GM19193 (cell line): ENCODE data around the gene BCS1L.
A peak's percentile ranks its signal among the peaks of the same experiment; 100 is the strongest.

Experiments
- POLR2A ChIP-seq: IDR thresholded peaks from 4 replicates; pipeline ENCODE4 v1.6.1; 2011; ENCODE audit not compliant: insufficient read depth, insufficient read length; ENCODE audit errors: extremely low read depth

Gene BCS1L

GRCh38 chr2:218648088-218648786, 11.2 kb upstream of the BCS1L start:
- no peak for TF ChIP-seq POLR2A

- TF ChIP-seq POLR2A = no peak
Observed at GRCh38 chr2:218648787-218649100, 10.7 kb upstream of the BCS1L start.

DNA sequence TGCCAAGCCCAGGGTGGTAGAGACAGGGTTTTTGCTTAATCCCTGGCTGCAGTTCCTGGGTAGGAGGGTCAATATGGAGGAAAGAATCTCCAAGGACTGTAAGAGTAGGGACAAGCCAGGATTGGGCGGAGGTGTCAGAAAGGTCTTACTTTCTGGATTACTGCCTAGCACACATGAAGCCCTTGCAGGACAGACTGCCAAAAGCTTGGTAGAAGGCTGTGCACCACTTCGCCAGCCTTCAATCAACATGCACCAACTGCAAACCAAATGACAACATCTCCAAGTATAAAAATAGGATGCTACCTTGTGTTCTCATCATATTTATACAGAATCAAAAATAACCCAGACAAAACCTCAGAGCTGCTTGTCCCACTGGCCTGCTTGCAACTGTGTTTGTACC, 3.7 kb upstream of the BCS1L start:
- no peak for TF ChIP-seq POLR2A

DNA sequence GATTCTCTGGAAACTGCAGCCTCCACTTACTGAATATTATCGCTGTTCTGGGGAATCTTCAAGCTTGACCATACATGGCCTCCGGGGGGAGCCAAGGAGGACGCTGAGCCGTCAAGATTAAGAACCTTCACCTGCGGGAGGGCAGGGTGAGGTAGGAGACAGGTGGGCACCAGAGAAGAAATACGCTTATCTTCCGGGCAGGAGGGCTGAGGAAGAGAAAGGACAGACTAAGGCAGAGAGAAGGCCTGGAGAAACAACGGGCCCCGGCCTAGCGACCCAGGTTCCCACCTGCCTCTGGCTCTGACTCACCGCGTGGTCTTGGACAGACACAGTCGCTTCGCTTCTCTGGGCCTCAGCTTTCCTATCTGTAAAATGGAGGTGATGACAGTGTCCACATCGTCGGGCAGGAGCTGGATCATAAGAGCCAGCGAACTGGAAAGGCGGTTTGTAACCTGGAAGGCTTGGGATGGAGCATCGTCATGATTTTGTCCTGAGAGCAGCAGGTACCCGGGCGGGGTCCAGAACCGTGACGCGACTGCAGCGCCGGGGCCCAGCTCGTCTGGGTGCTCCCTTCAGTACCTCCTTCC, 719 bp upstream of the BCS1L start:
- TF ChIP-seq POLR2A = no peak

- no peak for TF ChIP-seq POLR2A
Observed at GRCh38 chr2:218659988-218660358, 490 bp downstream of the BCS1L start.

GRCh38 chr2:218662377-218662776, 2.9 kb downstream of the BCS1L start:
- no peak for TF ChIP-seq POLR2A

GRCh38 chr2:218662827-218663226, 3.3 kb downstream of the BCS1L start:
- no peak for TF ChIP-seq POLR2A

- TF ChIP-seq POLR2A = no peak
Observed at GRCh38 chr2:218663901-218664300, 4.4 kb downstream of the BCS1L start.

DNA sequence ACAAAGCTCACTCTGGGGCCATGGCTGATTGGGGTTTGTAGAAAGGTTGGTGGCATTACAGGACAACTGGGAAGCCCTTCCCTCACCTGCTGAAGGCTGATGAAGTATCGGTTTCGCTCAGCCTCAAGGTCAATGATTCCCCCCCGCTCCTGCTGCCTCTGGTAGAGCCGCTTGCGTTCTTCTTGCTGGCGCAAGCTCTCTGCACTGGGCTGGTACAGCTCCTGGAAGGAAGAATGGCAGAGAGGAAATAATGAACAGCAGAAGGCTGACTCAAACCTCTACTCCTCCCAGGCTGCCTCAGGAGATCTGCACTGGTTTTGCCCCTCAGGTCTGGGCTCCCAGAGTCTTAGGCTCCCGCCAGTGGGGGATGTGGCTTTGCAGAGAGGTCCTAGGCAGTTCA, 5.2 kb downstream of the BCS1L start:
- no peak for TF ChIP-seq POLR2A

GRCh38 chr2:218671097-218671653, 11.7 kb downstream of the BCS1L start:
- no peak for TF ChIP-seq POLR2A

DNA sequence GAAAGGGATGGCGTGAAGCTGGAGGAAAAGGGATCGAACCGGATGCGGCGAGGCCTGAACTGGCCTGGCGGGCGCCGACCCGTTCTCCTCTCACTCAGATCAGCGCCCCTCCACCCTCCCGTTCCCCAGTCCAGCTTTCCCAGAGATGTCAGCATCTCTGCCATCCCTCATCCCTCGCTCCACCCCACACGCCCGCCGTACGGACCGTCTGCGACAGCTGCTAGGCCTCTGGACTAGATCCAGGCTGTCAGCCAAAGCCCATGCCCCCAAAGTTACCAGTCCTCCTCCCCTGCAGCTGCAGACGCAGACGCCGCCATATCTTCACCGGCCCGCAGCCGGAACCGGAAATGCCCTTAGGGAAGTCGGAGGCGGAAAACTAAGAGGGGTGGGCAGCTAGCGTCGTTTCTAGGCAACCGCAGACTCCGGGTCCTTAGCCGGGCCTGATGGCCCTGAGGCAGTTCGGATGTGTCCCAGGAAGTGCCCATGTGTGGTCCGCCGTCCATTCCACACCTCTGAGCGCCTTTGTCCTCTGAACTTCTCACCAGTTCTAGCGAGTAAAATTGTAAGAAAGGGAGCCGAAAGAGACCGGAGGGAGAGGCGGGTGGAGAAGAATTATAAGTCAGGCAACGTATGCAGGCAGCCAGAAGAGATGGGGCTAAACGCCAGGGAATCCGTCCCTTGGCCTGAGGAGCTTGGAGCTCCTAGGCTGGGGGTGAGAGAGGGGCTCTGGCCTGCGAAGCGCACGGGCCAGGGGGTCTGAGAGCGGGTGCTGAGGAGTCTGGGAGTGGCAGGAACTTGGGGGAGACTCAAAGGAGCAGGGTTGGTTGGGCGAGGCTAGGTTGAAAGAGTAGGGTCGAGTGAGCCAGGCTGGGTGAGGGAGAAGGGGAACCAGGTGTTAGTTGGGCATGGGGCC, 12.4 kb downstream of the BCS1L start, which contains the start of the genes RNF25 and STK36:
TSS of gene RNF25 (minus strand) at position 349 of the 913 bp plus-strand sequence. CDS start at position 317, 32 bp downstream.
TSS of gene STK36 (plus strand) at position 433 of the 913 bp plus-strand sequence. CDS start 744 bp downstream, outside the sequence.
- TF ChIP-seq POLR2A = peak; percentile 90

DNA sequence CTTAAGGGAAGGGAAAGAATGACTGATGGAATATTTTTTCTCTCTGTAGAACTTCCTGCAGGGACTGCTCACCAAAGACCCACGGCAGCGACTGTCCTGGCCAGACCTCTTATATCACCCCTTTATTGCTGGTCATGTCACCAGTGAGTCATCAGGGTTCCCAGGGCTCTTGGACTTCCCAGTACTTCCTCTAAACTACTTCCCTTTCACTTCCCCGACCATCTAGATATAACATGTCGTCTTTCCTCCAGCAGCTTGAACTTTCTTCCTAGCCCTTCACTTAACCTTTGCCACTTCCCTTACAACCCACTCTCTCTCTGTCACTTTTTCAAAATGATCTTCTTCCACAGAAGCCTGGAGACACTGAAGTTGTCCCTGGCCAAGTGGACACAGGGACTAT, 19.6 kb downstream of the BCS1L start:
- no peak for TF ChIP-seq POLR2A

DNA sequence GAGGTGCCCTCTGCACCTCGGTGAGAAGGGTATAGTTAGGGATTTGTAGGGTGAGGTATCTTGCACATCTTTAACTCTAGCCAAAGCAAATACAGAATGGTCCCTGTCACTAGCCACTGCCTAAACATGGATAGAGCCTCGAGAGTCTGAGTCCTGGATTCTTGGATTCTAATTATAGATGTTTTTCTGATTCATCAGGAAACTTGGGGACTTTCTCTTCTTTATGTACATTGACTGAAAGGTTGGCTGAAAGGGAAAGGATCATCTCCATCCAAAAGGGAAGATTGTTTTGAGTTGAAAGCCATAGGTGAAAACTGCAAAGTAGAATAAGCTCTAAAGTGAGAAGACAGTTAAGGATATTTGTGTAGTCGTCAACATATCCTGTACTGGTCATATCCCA, 20.6 kb downstream of the BCS1L start:
- TF ChIP-seq POLR2A = no peak

- no peak for TF ChIP-seq POLR2A
Observed at GRCh38 chr2:218691234-218691633, 31.8 kb downstream of the BCS1L start.
